Caco-2 (cell line): ENCODE results near the gene BPGM. TPM values are rescaled to one million over a fixed set of nuclear protein-coding genes. Genes with fewer than 3 reads are reported as not detected.

ENCODE experiments used
- BruUV-seq: library from RNA; stranded (reverse); fragments of 400-500 nt; replicated peaks from 2 replicates; lab custom pipeline; 2021; lab: Mats Ljungman, UMichigan
- CTCF ChIA-PET: fragments of 300-600 bp; sonication (Branson Sonifier 250); formaldehyde crosslinking; loops from one replicate; lab custom pipeline; 2022; ENCODE audit warnings: antibody characterized with exemption; lab: Charles Lee
- POLR2A ChIA-PET: fragments of 300-600 bp; sonication (Branson Sonifier 250); formaldehyde crosslinking; loops from one replicate; lab custom pipeline; 2022; ENCODE audit warnings: antibody characterized with exemption; lab: Charles Lee
- DNase-seq, 2 experiments: peaks; one replicate each; pipeline versions ENCODE4 v3.0.0 to v3.0.0-alpha.2; 2020 to 2022
- H3K27me3 ChIP-seq: replicated peaks from 2 replicates; pipeline ENCODE4 v1.6.0; 2011; ENCODE audit warnings: low read length; ENCODE audit not compliant: control insufficient read depth, insufficient read depth
- H3K36me3 ChIP-seq: 2 replicates; pipeline ENCODE4 v1.5.1; 2011; ENCODE audit warnings: low read length; ENCODE audit not compliant: control insufficient read depth, insufficient read depth
- H3K4me1 ChIP-seq: fragments of 250-450 bp; sonication (Bioruptor Pico); 2 replicates; pipeline ENCODE4 v1.5.1; 2020; ENCODE audit warnings: mild to moderate bottlenecking
- H3K4me3 ChIP-seq: 2 replicates; pipeline ENCODE4 v1.5.1; 2011; ENCODE audit warnings: low read depth, mild to moderate bottlenecking, control low read depth, low read length
- H3K9me3 ChIP-seq: fragments of 250-450 bp; sonication (Bioruptor Pico); 2 replicates; pipeline ENCODE4 v1.5.1; 2020; ENCODE audit warnings: mild to moderate bottlenecking, moderate library complexity
- H3K27ac Mint-ChIP-seq: one replicate; pipeline ENCODE4 v1.8.0; 2022; ENCODE audit warnings: mixed read lengths; ENCODE audit not compliant: unreplicated experiment
- H3K27me3 Mint-ChIP-seq: one replicate; pipeline ENCODE4 v1.8.0; 2022; ENCODE audit warnings: mixed read lengths; ENCODE audit not compliant: insufficient read depth, unreplicated experiment
- H3K36me3 Mint-ChIP-seq: one replicate; pipeline ENCODE4 v1.8.0; 2022; ENCODE audit warnings: mild to moderate bottlenecking, mixed read lengths; ENCODE audit not compliant: insufficient read depth, unreplicated experiment
- H3K4me1 Mint-ChIP-seq: one replicate; pipeline ENCODE4 v1.8.0; 2022; ENCODE audit warnings: low read depth, mixed read lengths; ENCODE audit not compliant: unreplicated experiment
- H3K4me3 Mint-ChIP-seq: one replicate; pipeline ENCODE4 v1.8.0; 2022; ENCODE audit warnings: mild to moderate bottlenecking, moderate library complexity, mixed read lengths; ENCODE audit not compliant: unreplicated experiment
- H3K9me3 Mint-ChIP-seq: one replicate; pipeline ENCODE4 v1.8.0; 2022; ENCODE audit warnings: mixed read lengths; ENCODE audit not compliant: unreplicated experiment
- CTCF ChIP-seq, 2 experiments: fragments of 200-600 bp in 1 of 2; IDR thresholded peaks; 1 replicate in 1 of 2; 2 replicates in 1 of 2; pipeline versions ENCODE4 v1.5.1 to v1.8.0; 2011 to 2022; ENCODE audit warnings: antibody characterized with exemption in 1 of 2, control low read depth in 1 of 2, inconsistent platforms in 1 of 2, low read depth in 1 of 2, low read length in 1 of 2, mild to moderate bottlenecking in 1 of 2, moderate library complexity in 1 of 2; ENCODE audit not compliant: insufficient read depth in 1 of 2, severe bottlenecking in 1 of 2, unreplicated experiment in 1 of 2
- intact Hi-C: fragments of 100-400 bp; cut with micrococcal nuclease; formaldehyde crosslinking; loops from one replicate; pipeline ENCODE4 v1.10.0; 2022; ENCODE audit not compliant: unreplicated experiment
- total RNA-seq: library from RNA; stranded (reverse); gene quantifications from 2 replicates; pipeline ENCODE4 v1.2.3, GENCODE V29; 2022

Gene BPGM
- total RNA-seq, 1 experiment from 2014 or later: 8.1 TPM

- TF ChIP-seq CTCF (IDR thresholded peaks at IDR 0.05; ENCODE audit: insufficient read depth in 1 of 2, low read depth in 1 of 2, low read length in 1 of 2, severe bottlenecking in 1 of 2, unreplicated experiment in 1 of 2): no peak
- BruUV-seq: no TSS peak
- POLR2A ChIA-PET: no interaction called here
- Mint-ChIP-seq H3K27me3 (peaks cover 16% of the 10 kb centered on the region), H3K27ac (no peak overlapping the region), H3K9me3 (no peaks in the 10 kb centered on the region), H3K4me1 (no peaks in the 10 kb centered on the region), H3K36me3 (no peaks in the 10 kb centered on the region), H3K4me3 (no peak overlapping the region)
- Histone ChIP-seq H3K27me3 (no peaks in the 10 kb centered on the region), H3K4me3 (no peak overlapping the region), H3K36me3 (no peaks in the 10 kb centered on the region), H3K9me3 (no peaks in the 10 kb centered on the region), H3K4me1 (no peaks in the 10 kb centered on the region)
- DNase-seq: no peak
- intact Hi-C loops: no loop called here
- CTCF ChIA-PET: no interaction called here
Measured at GRCh38 chr7:134627775-134628153, 18.9 kb upstream of the BPGM start.

GRCh38 chr7:134629445-134629844 is 17.2 kb upstream of the BPGM start:
- Mint-ChIP-seq H3K4me1 (no peaks in the 10 kb centered on the region), H3K4me3 (no peak overlapping the region), H3K36me3 (no peaks in the 10 kb centered on the region), H3K27me3 (peaks cover 15% of the 10 kb centered on the region), H3K27ac (no peak overlapping the region), H3K9me3 (no peaks in the 10 kb centered on the region)
- CTCF ChIA-PET: no interaction called here
- Histone ChIP-seq H3K9me3 (no peaks in the 10 kb centered on the region), H3K4me1 (no peaks in the 10 kb centered on the region), H3K36me3 (no peaks in the 10 kb centered on the region), H3K27me3 (no peaks in the 10 kb centered on the region; the same call in 1 of the 2 replicates), H3K4me3 (no peak overlapping the region)
- no TSS peak for BruUV-seq
- DNase-seq: no peak
- intact Hi-C loops: no loop called here
- POLR2A ChIA-PET: no interaction called here
- no peak for TF ChIP-seq CTCF (IDR thresholded peaks at IDR 0.05; ENCODE audit: insufficient read depth in 1 of 2, low read depth in 1 of 2, low read length in 1 of 2, severe bottlenecking in 1 of 2, unreplicated experiment in 1 of 2)

- CTCF ChIA-PET: no interaction called here
- H3K4me1 Mint-ChIP-seq: no peaks in the 10 kb centered on the region
- Histone ChIP-seq H3K4me3 (no peak overlapping the region), H3K27me3 (no peaks in the 10 kb centered on the region; the same call in 1 of the 2 replicates), H3K4me1 (no peaks in the 10 kb centered on the region), H3K9me3 (no peaks in the 10 kb centered on the region), H3K36me3 (no peaks in the 10 kb centered on the region)
- no peaks in the 10 kb centered on the region for H3K36me3 Mint-ChIP-seq
- POLR2A ChIA-PET: no interaction called here
- H3K27ac Mint-ChIP-seq: no peak overlapping the region
- no peaks in the 10 kb centered on the region for H3K9me3 Mint-ChIP-seq
- no peak for TF ChIP-seq CTCF (IDR thresholded peaks at IDR 0.05; ENCODE audit: insufficient read depth in 1 of 2, low read depth in 1 of 2, low read length in 1 of 2, severe bottlenecking in 1 of 2, unreplicated experiment in 1 of 2)
- peaks cover 12% of the 10 kb centered on the region for H3K27me3 Mint-ChIP-seq
- intact Hi-C loops: no loop called here
- DNase-seq: no peak
- BruUV-seq: no TSS peak
- no peak overlapping the region for H3K4me3 Mint-ChIP-seq
Measured at GRCh38 chr7:134630237-134630636, 16.4 kb upstream of the BPGM start.
